HG03095 (cell line): ENCODE results near the gene TNC.

Experiments used
- ATAC-seq: cut with Tn5 transposase; IDR thresholded peaks from one replicate; pipeline ENCODE4 v1.9.1; 2021; ENCODE audit warnings: moderate library complexity; ENCODE audit not compliant: unreplicated experiment

The TNC gene

DNA sequence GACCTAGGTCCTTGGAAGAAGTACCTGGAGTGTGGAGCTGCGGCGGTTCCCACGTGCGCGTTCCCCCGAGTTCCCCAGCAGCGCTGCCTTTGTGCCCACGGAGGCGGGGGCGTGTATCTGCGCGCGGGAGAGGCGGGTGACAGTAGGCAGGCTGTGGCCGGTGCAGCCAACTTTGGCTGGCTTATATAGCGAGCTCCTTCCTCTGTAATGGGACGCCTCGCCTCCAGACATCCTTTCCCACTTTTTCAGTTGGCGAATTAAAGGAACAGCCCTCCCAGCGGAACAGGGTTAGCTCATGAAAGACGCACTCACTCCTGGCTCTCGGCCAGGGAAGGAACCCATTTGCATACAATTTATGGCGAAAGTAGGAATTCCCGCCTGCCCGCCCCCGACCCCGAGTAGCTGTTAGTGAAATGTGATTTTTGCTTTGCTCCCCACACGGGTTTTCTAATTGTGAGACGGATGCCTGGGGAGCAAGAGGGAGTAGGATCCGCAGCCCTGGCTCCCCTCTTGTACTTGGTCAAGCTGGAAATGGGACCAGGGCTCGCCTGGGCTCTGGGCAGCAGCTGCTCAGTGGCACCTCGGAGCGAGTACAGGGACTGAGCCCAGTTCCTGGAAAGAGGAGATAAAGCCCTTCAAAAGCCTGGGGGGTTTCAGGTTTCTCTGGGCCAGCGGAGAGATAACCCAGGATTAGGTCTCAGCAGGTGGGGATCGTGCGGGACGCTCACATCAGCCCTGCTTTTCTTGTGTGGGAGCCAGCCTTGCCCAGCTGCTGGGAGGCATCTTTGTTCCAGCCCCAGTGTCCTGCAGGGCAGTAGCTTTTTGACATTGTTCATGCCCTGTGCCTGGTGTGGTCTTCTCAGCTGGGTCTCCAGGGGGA lies at the start of gene TNC:
Gene TNC, minus strand, starts transcription at position 159 of the 880 bp plus-strand sequence. CDS start 27,139 bp downstream, outside the sequence.
- no peak for ATAC-seq

- ATAC-seq: no peak
Observed at GRCh38 chr9:115167175-115167574, 49.2 kb upstream of the TNC start.

DNA sequence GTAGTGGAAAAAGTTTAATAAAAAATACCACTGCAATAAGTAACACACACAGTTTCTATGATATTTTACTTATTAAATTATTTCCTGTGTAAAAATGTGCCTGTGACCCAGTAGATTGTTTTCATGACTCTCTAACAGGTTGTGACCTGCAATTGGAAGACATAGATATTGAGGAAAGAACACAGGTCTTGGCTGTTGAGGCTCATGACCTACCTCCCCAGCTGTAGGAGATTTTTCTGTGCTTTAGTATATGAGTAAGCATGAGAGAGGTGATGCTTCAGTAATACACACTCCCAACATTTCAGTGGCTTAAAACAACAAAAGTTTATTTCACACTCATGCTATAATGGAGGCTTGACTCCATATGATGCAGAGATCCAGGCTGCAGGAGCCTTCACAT lies 47.3 kb upstream of the TNC start:
- ATAC-seq: no peak

DNA sequence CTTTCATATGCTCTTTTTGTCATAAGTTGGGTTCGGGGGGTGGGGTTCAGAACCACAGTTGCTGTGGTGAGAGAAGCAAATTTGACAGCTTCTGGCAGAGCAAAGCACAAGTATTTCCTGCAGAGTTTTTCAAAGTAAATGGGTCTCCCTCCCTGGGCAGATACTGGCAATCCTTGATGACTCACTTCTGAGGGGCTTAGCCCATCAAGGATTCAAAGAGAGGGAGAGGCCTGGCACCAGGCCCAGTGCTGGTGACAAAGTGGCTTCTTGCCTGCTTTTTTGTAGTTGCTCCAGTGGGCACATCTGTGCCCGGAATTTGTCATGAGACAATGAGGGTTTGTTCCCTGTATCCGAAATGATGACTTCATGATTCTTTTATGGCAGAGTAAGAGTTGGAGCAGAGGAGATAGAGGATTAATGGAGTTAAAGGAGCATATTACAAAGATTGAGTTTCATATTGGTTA lies 46.6 kb upstream of the TNC start:
- ATAC-seq: no peak

DNA sequence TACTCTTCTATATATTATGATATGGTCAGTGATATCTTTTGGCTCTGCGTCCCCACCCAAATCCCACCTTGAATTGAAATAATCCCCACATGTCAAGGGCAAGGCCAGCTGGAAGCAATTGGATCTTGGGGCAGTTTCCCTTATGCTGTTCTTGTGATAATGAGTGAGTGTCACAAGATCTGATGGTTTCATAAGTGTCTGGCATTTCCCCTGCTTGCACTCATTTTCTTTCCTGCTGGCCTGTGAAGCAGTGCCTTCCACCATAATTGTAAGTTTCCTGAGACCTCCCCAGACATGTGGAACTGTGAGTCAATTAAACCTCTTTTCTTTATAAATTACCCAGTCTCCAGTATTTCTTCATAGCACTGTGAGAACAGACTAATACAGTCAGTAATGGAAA lies 45.0 kb upstream of the TNC start:
- no peak for ATAC-seq

DNA sequence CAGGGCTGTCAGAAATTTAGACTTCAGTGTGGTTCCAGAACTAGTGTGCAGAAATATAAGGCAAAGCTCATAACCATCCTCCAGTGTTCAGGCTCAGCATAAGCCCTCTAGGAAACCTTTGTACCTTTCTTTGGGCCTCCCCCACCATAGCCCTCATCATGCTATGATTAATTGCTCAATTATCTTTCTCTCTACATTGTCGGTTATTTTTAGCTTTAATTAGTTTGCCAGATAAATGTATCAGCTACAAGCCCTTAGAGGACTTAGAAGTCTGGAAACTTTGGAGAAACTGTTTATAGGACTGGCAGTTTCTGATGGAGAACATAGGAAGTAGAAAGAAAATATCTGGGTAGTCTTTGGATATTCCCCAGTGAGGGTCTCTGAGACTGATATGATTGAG lies 43.5 kb upstream of the TNC start:
- no peak for ATAC-seq

GRCh38 chr9:115158661-115159481 lies 40.9 kb upstream of the TNC start:
- no peak for ATAC-seq

DNA sequence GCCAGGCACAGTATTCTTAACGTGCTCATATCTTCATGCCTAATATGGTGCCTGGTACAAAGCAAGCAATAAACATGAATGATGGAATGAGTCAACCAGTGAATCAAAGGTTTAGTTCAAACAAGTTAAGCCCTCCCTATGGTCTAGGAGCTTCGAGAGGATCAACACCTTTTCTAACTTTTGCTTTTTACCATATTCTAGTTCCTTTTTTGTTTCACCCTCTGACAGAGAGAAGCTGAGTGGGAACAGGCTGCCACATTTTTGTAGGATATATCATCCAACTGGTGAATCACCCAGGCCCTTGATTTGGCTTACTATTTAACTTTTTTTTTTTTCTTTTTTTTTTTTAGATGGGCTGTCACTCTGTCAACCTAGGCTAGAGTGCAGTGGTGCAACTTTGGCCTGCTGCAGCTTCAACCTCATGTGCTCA lies 39.3 kb upstream of the TNC start:
- no peak for ATAC-seq

GRCh38 chr9:115155037-115155436 lies 37.1 kb upstream of the TNC start:
- ATAC-seq: no peak

DNA sequence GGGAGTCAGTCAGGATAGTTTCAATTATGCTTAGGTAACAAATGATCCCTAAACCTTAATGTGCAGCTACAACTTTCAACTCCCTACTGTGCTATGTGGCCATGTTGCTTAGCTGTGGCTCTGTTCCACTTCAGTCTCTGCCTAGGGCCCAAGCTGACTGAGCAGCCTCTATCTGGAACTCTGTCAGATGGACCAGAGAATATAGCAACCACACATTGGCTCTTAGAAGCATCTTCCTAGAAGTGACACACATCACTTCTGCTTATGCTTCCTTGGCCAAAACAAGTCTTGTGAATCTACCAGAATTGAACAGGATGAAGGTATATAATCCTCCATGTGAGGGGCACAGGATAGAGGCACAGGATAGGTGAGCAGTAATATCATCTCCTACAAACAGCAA lies 36.7 kb upstream of the TNC start:
- ATAC-seq: no peak

DNA sequence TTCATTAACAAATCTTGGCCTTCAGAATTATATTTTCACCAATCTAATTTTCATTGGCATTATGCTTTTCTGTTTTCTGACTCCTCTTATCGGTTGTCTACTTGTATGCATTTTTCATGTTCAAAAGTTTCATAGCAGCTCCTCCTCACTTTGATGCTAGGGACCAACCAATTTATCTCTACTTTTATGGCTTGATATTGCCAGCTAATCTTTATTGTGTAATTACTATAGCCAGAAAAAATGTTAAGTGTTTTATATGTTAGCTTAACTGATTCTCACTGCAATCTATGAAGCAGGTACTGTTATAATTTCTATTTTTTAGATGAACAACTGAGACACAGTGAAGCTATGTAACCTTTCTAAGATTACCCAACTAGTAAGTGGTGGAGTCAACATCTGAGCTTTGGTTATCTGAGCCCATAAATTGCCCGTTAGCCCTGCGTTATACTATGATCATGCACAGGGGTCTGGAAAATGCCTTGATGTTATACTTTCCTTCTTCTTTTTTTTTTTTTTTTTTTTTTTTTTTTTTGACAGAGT lies 34.4 kb upstream of the TNC start:
- no peak for ATAC-seq

GRCh38 chr9:115148721-115149120 lies 30.8 kb upstream of the TNC start:
- ATAC-seq: no peak

DNA sequence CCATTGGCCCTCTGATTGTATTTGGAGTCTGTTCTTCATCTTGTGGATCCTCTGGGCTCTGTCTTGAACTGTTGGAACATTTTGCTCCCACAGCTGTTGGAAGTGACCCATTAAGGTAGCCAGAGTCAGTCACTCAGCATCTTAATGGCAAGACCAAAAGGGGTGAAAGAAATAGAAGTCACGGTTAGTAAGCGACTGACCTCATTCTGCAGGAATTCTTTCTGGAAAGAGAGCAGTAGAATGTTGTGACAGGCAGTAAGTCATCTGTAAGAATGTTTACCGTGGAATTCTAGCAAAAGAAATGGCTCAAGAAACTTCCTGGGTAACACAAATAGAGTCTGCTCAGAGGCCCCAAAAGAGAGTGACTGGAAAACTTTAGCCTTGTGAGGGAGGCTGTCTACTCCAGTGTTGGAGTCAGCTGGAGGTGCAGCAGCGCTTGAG lies 28.6 kb upstream of the TNC start:
- no peak for ATAC-seq

DNA sequence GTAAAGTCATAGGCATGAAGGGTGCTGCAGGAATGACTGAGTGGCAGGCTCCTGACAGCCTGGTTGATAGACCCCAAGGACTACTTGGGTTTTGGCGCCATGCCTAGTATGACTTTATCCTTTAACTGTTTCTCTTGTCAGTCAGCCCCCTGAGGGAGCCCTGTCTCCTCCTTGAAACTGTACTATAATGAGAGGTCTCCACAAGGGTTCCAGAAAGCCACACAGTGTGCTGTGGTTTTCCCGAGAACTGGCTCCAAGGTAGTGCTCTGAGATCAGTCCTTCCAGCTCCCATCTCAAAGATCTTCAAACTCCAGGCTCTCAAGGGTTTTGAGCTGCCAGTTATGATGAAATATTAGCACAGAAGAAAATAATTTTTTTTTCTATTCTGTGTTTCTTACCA lies 26.7 kb upstream of the TNC start:
- no peak for ATAC-seq

DNA sequence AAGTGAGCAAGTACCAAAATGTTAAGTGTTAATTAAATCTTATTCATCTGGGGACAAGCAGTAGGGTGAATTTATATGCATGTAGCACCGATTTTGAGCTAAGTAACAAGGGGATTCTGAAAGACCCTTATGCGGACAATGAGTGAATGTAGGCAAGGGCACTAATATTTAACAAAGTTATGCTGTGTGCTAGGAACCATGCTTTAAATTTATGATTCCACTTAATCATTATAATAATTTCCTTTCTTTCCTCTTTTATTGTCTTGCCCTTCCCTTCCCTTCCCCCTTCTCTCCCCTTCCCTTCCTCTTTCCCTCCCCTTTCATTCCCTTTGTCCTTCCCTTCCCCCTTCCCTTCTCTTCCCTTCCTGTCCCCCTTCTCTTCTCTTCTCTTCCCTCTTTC lies 25.7 kb upstream of the TNC start:
- ATAC-seq: no peak

GRCh38 chr9:115142517-115143270 lies 24.7 kb upstream of the TNC start:
- ATAC-seq: no peak

DNA sequence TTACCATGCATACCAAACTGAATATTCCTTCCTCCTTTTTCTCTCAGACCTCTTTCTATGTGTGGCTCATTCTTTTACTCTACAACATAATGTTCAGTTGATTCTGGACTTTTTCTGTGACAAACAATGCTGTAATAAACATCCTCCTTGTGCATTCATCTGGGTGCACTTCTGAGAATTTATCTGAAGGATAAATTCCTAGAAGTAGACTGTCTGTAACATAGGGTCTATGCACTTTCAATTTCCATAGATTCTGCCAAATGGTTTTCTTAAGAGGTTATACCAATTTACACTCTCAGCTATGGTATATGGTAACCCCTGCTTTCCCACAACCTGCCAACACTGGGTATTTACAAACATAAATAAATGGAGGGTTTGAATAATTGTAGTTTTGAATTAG lies 24.1 kb upstream of the TNC start:
- ATAC-seq: no peak

DNA sequence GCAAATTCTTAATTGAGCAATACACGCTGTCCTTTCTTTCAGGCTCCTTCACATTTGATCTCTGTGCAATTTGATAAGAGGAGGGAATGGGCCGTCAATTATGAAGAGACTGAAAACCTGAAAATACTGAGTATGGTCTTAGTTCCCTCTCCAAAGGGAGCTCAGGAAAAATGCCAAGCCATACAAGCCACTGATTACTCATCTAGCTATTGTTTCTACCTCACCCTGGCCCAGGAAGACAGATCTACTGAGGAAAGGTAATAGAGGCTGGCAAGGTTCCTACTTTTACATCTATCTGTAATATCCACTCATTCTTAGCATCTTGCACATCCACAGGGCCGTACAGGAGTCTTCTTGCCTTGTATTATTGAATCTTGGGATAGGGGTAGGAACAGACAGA lies 23.7 kb upstream of the TNC start:
- no peak for ATAC-seq

DNA sequence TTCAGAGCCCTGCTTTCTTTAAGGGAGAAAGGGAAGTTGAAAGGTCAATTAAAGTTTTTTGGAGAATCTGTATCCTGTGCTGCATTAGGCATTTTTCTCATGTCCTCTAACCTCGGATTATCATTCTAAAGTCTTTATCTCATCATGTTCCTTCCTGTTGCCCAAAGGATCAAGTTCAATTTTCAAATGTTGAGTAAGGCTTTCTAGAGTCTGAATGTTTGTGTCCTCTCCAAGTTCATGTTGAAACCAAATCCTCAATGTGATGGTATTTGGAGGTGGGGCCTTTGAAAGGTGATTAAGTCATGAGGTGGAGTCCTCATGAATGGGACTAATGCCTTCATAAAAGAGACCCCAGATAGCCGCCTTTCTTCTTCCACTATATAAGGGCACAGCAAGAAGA lies 20.2 kb upstream of the TNC start:
- ATAC-seq: no peak

- ATAC-seq: no peak
Observed at GRCh38 chr9:115137526-115137925, 19.6 kb upstream of the TNC start.
